GM13977 (cell line): ENCODE results near the gene DNAH5.

ENCODE experiments used
- DNase-seq: peaks from one replicate; pipeline ENCODE4 v3.0.0; 2012; ENCODE audit warnings: low spot score
- in situ Hi-C: fragments of 300-500 bp; cut with MboI; formaldehyde crosslinking; loops from one replicate; pipeline ENCODE4 v1.12.0; 2022; ENCODE audit warnings: low sequenced_read_pairs, low pct_unique_long_range_greater_than_20kb, mixed read lengths, inconsistent platforms; ENCODE audit not compliant: unreplicated experiment
- TF ChIP-seq, protein P1 (sequence below): IDR thresholded peaks from 2 replicates; pipeline ENCODE4 v1.5.1; 2012; ENCODE audit warnings: mild to moderate bottlenecking, control low read depth; ENCODE audit not compliant: insufficient read depth; ENCODE audit errors: extremely low read depth, missing control alignments

DNAH5 gene

GRCh38 chr5:13945271-13945670 is 783 bp upstream of the DNAH5 start:
- TF ChIP-seq, protein P1, sequence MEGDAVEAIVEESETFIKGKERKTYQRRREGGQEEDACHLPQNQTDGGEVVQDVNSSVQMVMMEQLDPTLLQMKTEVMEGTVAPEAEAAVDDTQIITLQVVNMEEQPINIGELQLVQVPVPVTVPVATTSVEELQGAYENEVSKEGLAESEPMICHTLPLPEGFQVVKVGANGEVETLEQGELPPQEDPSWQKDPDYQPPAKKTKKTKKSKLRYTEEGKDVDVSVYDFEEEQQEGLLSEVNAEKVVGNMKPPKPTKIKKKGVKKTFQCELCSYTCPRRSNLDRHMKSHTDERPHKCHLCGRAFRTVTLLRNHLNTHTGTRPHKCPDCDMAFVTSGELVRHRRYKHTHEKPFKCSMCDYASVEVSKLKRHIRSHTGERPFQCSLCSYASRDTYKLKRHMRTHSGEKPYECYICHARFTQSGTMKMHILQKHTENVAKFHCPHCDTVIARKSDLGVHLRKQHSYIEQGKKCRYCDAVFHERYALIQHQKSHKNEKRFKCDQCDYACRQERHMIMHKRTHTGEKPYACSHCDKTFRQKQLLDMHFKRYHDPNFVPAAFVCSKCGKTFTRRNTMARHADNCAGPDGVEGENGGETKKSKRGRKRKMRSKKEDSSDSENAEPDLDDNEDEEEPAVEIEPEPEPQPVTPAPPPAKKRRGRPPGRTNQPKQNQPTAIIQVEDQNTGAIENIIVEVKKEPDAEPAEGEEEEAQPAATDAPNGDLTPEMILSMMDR = no peak
- no peak for DNase-seq
- in situ Hi-C loops = no loop called here

DNA sequence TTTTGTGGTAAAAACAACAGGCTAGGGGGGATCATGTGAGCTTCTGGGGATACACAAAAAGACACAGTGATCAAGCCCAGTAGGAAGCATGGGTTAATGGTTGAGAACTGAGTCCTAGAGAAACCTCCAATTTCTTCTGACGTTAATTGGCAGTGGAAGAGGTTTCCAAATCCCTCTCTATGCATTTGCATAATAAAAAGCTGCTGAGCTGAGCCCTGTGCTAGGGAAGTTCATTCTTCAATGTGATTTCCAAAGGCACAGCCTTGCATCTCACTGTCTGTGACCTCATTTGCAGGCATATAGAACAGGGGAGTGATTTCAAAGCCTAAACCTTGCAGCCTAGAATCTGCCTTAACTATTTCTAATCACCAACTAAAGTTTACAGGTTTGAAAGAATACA is 812 bp downstream of the DNAH5 start:
- TF ChIP-seq, protein P1 = no peak
- in situ Hi-C loops = no loop called here
- DNase-seq = no peak

DNA sequence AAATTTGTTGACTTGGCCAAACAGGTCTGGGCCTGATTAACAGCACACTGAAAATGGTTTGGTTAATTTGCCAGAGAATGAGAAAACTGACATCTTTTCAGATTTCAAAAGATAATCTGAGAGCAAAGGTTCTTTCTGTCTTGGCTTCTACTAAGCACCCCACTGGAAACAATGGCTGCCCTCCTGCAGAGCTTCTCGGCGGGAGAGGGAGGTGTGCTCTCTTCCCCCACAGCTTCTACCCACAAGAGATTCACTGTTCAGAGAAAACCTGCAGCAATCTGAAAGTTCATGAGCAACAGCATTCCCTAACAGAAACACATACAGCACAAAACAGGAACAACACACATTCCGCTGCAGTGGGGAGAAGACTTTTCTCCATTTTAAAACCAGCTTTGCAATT is 3.0 kb downstream of the DNAH5 start:
- TF ChIP-seq, protein P1 = no peak
- no peak for DNase-seq
- in situ Hi-C loops = no loop called here

GRCh38 chr5:13939638-13940037 is 4.8 kb downstream of the DNAH5 start:
- TF ChIP-seq, protein P1 = no peak
- DNase-seq = no peak
- in situ Hi-C loops = no loop called here

DNA sequence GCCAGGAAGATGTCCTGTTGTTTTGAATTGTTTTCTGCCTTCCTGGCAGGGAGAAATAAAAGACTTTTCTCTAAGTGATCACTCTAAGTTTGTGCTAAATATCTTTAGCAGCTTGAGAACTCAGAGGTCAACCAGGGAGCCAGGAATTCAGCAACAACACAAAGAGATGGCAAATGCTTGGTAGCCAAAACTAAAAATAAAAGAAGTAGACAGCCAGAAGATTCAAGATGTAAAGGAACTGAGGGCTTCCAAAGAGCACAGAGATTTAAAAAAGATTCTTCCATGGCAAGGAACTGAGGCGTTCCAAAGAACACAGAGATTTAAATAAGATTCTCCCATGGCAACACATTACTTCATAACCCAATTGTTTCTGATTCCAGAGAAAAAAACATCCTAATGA is 9.6 kb downstream of the DNAH5 start:
- TF ChIP-seq, protein P1 = no peak
- in situ Hi-C loops = no loop called here
- no peak for DNase-seq

GRCh38 chr5:13934125-13934524 is 10.4 kb downstream of the DNAH5 start:
- in situ Hi-C loops = no loop called here
- no peak for DNase-seq
- TF ChIP-seq, protein P1 = no peak

DNA sequence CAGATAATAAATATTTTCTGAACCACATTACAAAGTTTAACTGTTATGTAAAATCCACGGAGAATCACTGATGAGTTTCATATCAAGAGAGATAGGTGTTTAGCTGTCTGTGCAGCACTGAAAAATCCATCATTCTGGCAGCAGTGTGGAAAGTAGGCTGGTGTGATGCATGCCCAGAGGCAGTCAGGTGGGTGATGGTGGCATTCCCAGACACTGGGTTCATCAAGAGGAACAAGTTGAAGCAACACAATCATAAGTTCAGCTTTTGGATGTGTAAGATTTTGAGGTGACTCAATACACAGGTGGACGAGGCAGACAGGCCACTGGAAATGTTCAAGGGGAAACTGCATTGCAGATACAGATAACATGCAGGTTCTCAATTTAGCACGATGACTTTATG is 11.9 kb downstream of the DNAH5 start:
- TF ChIP-seq, protein P1 = no peak
- no peak for DNase-seq
- in situ Hi-C loops = no loop called here
